AG20443 (cell line): ENCODE data around the gene DLL3.

Experiments
- DNase-seq: peaks from one replicate; pipeline ENCODE4 v3.0.0; 2012; ENCODE audit warnings: low spot score, mixed read lengths

DLL3 gene

DNA sequence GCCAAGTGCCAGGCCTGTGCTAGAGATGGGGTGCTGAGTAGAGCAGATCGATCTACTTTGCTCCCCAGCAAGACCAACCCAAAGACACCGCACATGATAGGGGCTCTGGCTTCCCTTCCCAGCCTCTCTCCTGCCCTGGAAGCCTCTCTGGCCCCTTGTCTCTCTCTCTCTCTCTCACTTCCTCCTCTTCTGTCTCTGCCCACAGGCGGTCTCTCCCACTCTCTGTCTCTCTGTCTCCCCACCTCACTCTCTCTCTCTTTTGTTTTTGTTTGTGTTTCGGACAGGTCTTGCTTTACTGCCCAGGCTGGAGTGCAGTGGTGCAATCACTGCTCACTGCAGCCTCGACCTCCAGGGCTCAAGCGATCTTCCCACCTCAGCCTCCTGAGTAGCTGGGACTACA, 17.5 kb downstream of the DLL3 start:
- DNase-seq = no peak

GRCh38 chr19:39517432-39517831, 18.7 kb downstream of the DLL3 start:
- no peak for DNase-seq

GRCh38 chr19:39518458-39518857, 19.7 kb downstream of the DLL3 start:
- no peak for DNase-seq

DNA sequence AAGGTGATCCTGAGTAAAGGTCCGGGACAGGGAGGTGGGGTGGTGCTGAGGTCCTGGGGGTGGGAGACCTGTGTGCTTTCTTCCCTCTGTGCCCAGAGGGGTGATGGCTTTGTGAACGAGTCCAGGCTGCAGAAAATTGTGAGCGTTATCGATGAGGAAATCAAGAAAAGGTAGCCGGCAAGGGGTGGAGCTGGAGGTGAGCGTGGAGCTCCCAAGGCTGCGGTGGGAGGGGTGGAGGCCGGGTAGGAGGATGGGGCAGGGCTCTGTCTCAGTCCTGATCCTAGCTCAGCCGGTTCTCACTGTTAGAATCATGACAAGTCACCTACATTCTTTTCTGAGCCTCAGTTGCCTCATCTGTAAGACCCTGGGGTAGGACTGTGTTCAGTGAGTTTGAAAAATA, 20.2 kb downstream of the DLL3 start:
- no peak for DNase-seq

- no peak for DNase-seq
These were observed 22.1 kb downstream of the DLL3 start for GRCh38 chr19:39520541-39521484.

- DNase-seq = no peak
These were observed 25.7 kb downstream of the DLL3 start for GRCh38 chr19:39524495-39524894.

- DNase-seq = no peak
These were observed 26.5 kb downstream of the DLL3 start for GRCh38 chr19:39525205-39525604.

DNA sequence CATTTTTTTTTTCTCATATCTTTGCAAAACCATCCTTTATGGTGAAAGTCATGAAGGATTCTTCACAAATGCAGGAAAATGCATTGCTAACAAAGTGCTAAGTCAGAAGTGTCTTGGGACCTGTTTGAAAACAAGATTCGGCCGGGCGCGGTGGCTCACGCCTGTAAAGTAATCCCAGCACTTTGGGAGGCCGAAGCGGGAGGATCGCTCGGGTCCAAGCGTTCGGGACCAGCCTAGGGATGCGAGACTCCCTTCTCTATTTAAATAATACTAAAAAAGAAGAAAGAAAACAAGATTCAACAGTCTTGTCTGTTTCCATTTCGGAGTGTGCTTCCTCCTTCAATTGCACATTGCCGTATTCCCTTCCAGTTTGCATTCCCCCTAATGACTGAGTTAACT, 33.1 kb downstream of the DLL3 start:
- no peak for DNase-seq

DNA sequence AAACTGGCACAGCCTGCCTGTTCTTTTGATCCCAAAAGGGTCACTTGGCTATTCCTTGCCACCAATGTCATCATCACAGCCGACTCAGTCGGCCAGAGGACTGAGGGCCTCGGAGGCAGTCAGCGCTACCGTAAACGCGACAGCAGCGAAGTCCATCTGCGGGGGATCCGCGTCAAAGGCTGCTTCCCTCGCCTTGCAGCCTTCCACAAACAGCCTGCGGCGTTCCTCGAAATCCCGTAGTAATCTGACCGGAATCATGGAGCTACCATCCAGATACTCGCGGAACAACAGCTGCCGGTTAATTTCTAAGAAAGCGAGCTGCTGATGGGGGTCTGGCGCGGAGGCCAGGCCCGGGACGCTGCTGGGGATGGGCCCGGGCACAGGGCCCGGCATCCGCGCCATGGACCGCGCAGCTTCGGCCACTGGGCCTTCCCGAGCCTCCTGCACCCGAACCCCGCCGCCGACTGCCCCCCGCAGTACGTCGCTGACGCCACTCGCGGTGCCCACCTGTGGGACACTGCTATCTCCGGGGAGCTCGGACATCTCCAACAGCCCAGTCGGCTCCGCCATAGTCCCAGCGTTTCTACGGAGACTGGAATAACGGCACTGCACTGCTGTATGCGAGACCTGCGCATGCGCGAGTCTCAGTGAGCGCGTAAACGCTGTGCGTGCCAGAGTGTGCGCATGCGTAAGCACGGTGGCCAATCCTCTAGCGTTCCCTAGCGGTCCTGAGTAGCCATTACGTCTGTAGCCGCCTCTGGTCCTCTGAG, 33.7 kb downstream of the DLL3 start, which contains the start of gene EID2B:
Gene EID2B (minus strand): TSS at position 620 of the 770 bp plus-strand sequence. CDS start 50 bp downstream, at position 570.
- peak; percentile 99 for DNase-seq

GRCh38 chr19:39533003-39533512, 34.3 kb downstream of the DLL3 start:
- DNase-seq = no peak

DNA sequence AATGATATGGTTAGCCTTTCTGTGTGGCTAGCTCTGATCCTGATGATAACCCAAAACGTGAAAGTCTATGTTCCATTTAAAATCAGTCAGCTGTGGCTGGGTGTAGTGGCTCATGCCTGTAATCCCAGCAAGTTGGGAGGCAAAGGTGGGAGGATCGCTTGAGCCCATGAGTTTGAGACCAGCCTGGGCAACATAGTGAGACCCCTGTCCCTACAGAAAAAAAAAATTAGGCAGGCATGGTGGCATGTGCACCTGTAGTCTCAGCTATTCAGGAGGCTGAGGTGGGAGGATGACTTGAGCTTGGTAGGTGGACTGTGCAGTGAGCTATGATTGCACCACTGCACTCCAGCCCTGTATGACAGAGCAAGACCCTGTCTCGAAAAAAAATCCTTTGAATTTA, 35.0 kb downstream of the DLL3 start:
- no peak for DNase-seq

- DNase-seq = no peak
These were observed 40.4 kb downstream of the DLL3 start for GRCh38 chr19:39539165-39539517.

- peak; percentile 99 for DNase-seq
These were observed 41.0 kb downstream of the DLL3 start, which contains the start of gene EID2 for GRCh38 chr19:39539518-39540332. Gene EID2 (minus strand): TSS chr19:39540161. CDS start chr19:39540079, 82 bp downstream.

DNA sequence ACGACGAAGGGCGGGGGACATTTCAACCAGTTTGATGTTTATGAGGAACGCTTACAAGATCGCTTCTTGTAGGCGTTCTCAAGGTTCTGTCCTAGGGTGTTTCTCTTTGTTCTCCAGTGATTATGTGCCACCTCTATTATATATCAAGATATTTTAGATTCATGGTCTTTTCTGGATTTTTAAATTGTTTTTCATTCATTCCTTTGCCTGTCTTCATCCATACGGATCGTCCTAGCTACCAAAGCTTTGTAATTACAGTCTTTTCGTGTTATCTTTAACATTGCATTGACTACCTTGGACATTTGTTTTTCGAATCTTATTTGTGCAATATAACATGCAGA, 41.6 kb downstream of the DLL3 start:
- no peak for DNase-seq

DNA sequence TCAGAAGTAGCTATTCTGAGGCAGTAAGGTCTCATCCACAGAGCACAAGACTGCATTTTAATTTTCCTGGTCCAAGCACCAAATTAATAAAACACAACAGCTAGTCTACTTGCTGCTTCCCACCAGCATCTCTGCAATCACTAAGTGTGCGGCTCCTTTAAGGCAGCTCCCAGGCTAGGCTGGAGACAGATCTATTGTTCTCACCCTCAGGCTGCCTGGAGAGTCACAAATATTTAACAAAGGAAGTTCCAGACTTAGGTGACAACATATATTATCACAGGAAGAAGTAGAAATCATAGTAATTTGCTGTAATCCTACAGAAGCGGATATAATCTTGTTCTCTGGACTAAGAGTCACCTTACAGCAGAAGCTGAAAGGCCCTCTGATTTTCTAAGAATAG, 43.5 kb downstream of the DLL3 start:
- DNase-seq = no peak

DNA sequence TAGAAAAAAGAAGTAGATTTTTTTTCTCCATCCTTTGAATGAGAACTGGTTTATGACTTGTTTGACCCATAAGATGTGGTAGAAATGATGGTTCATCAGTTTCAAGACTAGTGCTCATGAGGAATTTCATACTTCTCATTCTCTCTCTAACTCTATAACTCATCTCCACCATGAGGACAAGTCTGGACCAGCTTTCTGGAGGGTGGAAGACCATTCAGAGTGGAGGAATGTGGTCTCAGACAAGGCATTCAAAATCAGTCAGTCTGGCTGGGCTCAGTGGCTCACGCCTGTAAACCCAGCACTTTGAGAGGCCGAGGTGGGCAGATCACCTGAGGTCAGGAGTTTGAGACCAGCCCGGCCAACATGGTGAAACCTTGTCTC, 44.7 kb downstream of the DLL3 start:
- DNase-seq = no peak

GRCh38 chr19:39544226-39544903, 45.6 kb downstream of the DLL3 start:
- DNase-seq = no peak

GRCh38 chr19:39544911-39545310, 46.2 kb downstream of the DLL3 start:
- no peak for DNase-seq

GRCh38 chr19:39546599-39546998, 47.9 kb downstream of the DLL3 start:
- no peak for DNase-seq

DNA sequence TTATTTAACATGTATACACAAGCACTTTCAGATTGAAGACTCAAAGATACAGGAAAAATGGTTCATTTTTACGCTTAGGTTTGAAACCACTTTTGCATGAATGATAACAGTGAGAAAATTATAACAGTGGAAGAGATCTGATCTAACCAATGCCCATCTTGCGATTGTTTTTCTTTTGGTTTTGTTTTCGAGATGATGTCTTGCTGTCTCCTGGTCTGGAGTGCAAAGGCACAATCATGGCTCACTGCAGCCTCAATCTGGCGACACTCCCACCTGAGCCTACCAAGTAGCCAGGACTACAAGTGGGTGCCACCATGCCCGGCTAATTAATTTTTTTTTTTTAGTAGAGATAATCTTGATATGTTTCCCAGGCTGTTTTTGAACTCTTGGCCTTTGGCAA, 51.5 kb downstream of the DLL3 start:
- DNase-seq = no peak

DNA sequence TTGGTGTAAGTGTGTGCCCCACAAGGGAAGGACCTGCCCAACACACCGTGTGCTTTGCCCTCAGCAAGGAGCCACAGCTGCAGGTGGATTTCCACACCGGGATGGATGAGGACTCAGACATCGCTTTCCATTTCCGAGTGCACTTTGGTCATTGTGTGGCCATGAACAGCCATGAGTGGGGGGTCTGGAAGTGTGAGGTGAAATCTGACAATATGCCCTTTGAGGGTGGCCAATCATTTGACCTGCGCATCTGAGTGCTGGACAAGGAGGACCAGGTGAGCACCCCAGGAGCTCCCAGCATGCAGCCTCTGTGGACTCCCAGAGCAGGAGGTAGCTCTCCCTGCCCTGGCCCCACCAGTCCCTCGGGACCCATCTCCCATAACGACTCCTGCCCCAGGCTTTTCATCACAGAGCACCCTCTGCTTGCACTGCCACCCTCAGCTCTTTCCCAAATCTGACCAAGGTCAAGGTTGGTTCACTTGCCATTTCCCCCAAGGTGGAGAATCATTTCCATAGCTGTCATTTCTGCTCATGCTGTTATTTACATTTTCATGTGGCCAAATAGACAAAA, 54.4 kb downstream of the DLL3 start:
- no peak for DNase-seq
